GM12801 (cell line): Measurements from ENCODE around the gene TAF1A.

Source experiments
- CTCF ChIP-seq: IDR thresholded peaks from one replicate; pipeline ENCODE4 v1.5.1; 2011; ENCODE audit warnings: control low read depth; ENCODE audit not compliant: insufficient read length; ENCODE audit errors: extremely low read depth

The TAF1A gene

GRCh38 chr1:222623458-222623857 is 33.7 kb upstream of the TAF1A start:
- no peak for TF ChIP-seq CTCF

- no peak for TF ChIP-seq CTCF
These were observed 33.0 kb upstream of the TAF1A start for GRCh38 chr1:222622765-222623164.

- no peak for TF ChIP-seq CTCF
These were observed 30.8 kb upstream of the TAF1A start for GRCh38 chr1:222620566-222620965.

GRCh38 chr1:222618880-222619596 is 29.3 kb upstream of the TAF1A start:
- TF ChIP-seq CTCF, result no peak

- no peak for TF ChIP-seq CTCF
These were observed 28.5 kb upstream of the TAF1A start, which contains the start of gene MIA3 for GRCh38 chr1:222618001-222618879. Gene MIA3, plus strand, starts transcription at chr1:222618097. Its CDS starts 14 bp downstream, at chr1:222618111.

- no peak for TF ChIP-seq CTCF
These were observed 27.7 kb upstream of the TAF1A start for GRCh38 chr1:222617367-222617951.

GRCh38 chr1:222616525-222616924 is 26.8 kb upstream of the TAF1A start:
- TF ChIP-seq CTCF, result no peak
